ENCODE measurements around the gene EARS2. TPM values are rescaled to one million over a fixed set of nuclear protein-coding genes. Genes with fewer than 3 reads are reported as not detected.

EARS2 gene
- total RNA-seq, 1 donor from 2014 or later, result 15.3 TPM

DNA sequence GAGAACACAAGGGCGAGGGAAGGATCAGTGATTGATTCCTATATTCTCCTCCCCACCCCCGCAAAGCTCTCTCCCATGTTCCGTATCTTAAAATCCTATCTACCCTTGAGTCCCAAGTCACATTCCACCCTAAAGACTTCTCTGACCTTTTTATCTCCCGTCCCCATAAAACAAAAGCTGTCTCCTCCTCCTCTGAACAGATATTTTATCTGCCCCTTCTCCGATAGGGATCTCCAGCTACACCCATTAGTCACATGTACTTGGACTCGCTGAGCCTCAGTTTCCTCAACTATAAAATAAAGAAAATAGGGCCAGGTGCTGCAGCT lies 59.6 kb downstream of the EARS2 start:
- intact Hi-C loops (cut with DNase I), result no loop called here
- ATAC-seq, result no peak
- Histone ChIP-seq H3K4me1 (peaks cover 47% of the 10 kb centered on the region), H3K9me3 (no peaks in the 10 kb centered on the region), H3K27me3 (no peaks in the 10 kb centered on the region), H3K4me3 (no peak overlapping the region), H3K27ac (peak overlapping the region; percentile 76), H3K36me3 (peaks cover 38% of the 10 kb centered on the region)
- TF ChIP-seq, protein P1, sequence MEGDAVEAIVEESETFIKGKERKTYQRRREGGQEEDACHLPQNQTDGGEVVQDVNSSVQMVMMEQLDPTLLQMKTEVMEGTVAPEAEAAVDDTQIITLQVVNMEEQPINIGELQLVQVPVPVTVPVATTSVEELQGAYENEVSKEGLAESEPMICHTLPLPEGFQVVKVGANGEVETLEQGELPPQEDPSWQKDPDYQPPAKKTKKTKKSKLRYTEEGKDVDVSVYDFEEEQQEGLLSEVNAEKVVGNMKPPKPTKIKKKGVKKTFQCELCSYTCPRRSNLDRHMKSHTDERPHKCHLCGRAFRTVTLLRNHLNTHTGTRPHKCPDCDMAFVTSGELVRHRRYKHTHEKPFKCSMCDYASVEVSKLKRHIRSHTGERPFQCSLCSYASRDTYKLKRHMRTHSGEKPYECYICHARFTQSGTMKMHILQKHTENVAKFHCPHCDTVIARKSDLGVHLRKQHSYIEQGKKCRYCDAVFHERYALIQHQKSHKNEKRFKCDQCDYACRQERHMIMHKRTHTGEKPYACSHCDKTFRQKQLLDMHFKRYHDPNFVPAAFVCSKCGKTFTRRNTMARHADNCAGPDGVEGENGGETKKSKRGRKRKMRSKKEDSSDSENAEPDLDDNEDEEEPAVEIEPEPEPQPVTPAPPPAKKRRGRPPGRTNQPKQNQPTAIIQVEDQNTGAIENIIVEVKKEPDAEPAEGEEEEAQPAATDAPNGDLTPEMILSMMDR (IDR thresholded peaks at IDR 0.05), result no peak
- DNase-seq, result no peak

DNA sequence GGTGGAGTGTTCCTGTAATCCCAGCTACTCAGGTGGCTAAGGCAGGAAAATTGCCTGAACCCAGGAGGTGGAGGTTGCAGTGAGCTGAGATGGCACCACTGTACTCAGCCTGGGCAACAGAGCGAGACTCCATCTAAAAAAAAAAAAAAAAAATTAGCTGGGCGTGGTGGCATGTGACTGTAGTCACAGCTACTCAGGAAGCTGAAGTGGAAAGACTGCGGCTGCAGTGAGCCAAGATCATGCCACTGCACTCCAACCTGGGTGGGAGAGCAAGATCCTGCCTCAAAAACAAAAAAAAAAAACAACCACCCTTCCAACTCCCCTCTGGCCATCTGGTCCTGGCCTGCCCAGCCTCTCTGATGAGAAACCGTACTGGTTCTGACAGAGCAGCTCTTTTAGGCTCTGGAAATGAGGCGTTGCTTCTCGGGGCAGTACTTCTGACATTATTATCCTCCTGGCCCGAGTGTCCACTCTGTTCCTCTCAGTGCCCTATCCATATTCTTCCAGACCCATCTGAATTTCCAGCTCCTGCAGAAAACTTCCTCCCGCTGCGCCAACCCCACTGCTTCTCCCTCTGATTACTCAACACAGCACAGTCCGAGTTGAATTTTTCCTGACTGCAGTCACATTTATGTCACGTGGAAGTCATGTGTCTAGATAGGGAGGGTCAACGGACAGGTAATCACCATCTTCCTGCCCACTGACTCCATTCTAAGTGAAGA lies 60.2 kb downstream of the EARS2 start:
- ATAC-seq (peak; percentile 80), DNase-seq (peak; percentile 69)
- Histone ChIP-seq H3K27ac (peak overlapping the region; percentile 76), H3K4me3 (no peak overlapping the region), H3K27me3 (no peaks in the 10 kb centered on the region), H3K4me1 (peaks cover 47% of the 10 kb centered on the region), H3K36me3 (peaks cover 40% of the 10 kb centered on the region), H3K9me3 (no peaks in the 10 kb centered on the region)
- intact Hi-C loops (cut with DNase I), result no loop called here
- TF ChIP-seq, protein P1 (IDR thresholded peaks at IDR 0.05), result no peak

DNA sequence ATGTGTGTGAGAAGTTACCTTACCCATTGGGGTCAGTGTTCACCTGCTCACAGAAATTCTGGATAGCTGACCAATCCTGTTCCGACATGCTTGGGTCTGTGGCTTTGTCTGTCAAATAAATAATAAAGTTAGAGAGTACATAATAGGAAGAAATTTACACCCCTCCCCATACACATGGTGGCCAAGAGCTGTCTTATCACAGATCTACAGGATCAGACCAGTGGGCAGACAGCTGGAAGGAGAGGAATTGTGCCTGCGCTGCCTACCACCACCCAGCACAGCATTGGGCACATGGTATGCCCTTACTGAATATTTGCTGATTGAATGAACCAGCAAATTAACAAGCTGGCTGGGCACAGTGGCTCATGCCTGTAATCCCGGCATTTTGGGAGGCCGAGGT lies 61.5 kb downstream of the EARS2 start:
- H3K36me3 ChIP-seq, result peaks cover 52% of the 10 kb centered on the region

DNA sequence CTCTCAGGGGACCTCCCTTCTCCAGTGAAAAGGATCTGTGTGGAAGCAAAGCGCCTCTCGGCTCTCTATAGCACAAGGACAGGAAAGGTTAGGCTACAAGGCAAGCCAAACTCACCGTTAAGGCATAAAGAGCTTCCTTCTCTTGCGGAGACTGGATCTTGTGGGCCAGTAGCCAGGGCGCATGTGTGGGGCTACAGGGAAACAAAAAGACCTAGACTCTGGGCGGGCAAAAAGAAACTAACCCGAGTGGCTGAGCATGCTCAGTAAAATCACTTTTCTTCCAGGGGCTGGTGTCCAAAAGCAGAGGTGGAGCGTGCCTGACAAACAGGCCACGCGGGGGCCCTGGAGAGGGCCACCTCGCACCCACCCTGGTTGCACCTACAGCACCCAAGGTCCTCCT lies 63.0 kb downstream of the EARS2 start:
- TF ChIP-seq, protein P1 (IDR thresholded peaks at IDR 0.05), result no peak
- no peaks in the 10 kb centered on the region for H3K9me3 ChIP-seq
- peak overlapping the region; percentile 55 for H3K27ac ChIP-seq
- peaks cover 31% of the 10 kb centered on the region for H3K4me1 ChIP-seq
- peaks cover 66% of the 10 kb centered on the region for H3K36me3 ChIP-seq
- intact Hi-C loops (cut with DNase I), result no loop called here
- peak; percentile 38 for ATAC-seq
- peak; percentile 71 for DNase-seq
- no peaks in the 10 kb centered on the region for H3K27me3 ChIP-seq
- H3K4me3 ChIP-seq, result peak overlapping the region; percentile 14

More for the DNA sequence above, 61.5 kb downstream of the EARS2 start:
- no peak overlapping the region for H3K4me3 ChIP-seq
- TF ChIP-seq, protein P1 (IDR thresholded peaks at IDR 0.05), result no peak
- ATAC-seq, result no peak
- no peaks in the 10 kb centered on the region for H3K27me3 ChIP-seq
- H3K4me1 ChIP-seq, result peaks cover 39% of the 10 kb centered on the region
- H3K27ac ChIP-seq, result no peak overlapping the region
- intact Hi-C loops (cut with DNase I), result no loop called here
- H3K9me3 ChIP-seq, result no peaks in the 10 kb centered on the region
- no peak for DNase-seq

DNA sequence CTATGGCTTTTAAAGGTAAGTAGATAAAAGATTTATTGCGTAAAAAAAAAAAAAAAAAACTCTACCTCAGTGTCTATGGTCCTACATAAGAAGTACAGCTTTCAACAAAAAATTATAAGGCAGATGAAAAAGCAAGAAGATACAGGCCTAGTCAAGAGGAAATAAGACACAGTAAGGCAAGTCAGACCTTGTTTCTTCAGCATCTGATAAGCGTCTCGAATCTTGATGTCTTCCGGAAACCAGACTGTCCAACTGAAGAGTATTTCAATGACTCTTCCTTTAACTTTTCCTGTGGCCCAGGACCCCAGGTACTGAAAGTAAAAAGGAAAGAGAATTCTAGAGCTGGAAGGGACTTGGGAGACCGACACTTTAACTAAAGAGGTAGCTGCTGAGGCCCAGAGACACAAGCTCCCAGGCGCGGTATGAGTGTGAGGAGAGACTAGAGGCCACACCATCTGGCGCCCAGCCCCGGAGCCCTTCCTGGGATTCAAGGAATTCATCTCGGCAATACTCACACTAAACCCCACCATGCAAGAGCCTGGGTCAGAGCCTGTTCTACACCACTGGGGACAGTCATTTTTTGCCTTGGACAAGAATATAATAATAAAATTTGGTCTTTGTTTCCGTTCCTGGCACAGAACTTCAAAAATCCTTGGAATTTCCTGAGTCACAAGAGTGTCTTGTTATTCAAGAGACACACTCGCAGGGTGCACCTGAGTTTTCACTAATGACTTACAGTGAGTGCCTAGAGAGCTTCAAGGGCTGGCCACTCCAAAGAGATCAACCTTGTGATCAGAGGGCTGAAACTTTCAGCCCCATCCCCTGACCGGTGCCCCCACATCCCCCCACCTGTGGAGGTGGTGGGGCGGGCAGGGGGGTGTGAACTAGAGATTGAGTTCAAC lies 65.4 kb downstream of the EARS2 start:
- peaks cover 17% of the 10 kb centered on the region for H3K4me1 ChIP-seq
- TF ChIP-seq, protein P1 (IDR thresholded peaks at IDR 0.05), result no peak
- no peak overlapping the region for H3K4me3 ChIP-seq
- peaks cover 91% of the 10 kb centered on the region for H3K36me3 ChIP-seq
- H3K27me3 ChIP-seq, result no peaks in the 10 kb centered on the region
- intact Hi-C loops (cut with DNase I), result no loop called here
- H3K9me3 ChIP-seq, result no peaks in the 10 kb centered on the region
- H3K27ac ChIP-seq, result peak overlapping the region; percentile 55
- DNase-seq (peak; percentile 70), ATAC-seq (peak; percentile 61)

Data from upper lobe of right lung (tissue), 1 donor.